ENCODE results near the gene GP1BB.

The GP1BB gene

DNA sequence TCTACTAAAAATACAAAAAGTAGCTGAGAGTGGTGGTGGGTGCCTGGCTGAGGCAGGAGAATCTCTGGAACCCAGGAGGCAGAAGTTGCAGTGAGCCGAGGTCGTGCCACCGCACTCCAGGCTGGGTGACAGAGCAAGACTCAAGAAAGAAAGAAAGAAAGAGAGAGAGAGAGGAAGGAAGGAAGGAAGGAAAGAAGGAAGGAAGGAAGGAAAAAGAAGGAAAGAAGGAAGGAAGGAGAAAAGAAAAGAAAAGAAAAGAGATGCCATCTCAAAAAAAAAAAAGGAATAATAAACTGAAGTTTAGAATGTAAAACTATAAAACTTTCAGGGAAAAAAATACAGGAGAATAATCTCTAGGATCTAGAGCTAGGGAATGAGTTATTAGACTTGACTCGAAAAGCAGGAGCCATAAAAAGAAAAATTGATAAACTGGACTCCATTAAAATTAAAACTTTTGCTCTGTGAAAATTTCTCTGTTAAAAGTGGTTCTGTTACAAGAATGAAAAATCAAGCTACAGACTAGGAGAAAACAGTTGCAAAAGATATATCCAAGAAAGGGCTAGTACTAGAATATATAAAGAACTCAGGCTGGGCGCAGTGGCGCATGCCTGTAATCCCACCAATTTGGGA is 22.4 kb upstream of the GP1BB start:
- Histone ChIP-seq H3K9ac (ENCODE audit: low read depth, low read length, poor library complexity, severe bottlenecking) (no peak overlapping the region), H3K9me2 (replicated peaks; ENCODE audit: low read depth, low read length) (no peaks in the 10 kb centered on the region), H3K4me2 (ENCODE audit: low read depth, low read length, poor library complexity, severe bottlenecking) (no peak overlapping the region), H3K79me2 (ENCODE audit: insufficient read depth, low read length) (no peaks in the 10 kb centered on the region), H3K4me1 (ENCODE audit: insufficient read depth, low read length, poor library complexity, severe bottlenecking) (no peaks in the 10 kb centered on the region), H2AFZ (ENCODE audit: low read length) (no peak overlapping the region), H3K27me3 (ENCODE audit: insufficient read depth, low read length, poor library complexity, severe bottlenecking) (no peaks in the 10 kb centered on the region), H4K20me1 (ENCODE audit: insufficient read depth, low read length, poor library complexity, severe bottlenecking) (no peaks in the 10 kb centered on the region), H3F3A (ENCODE audit: low read depth) (no peaks in the 10 kb centered on the region), H3K9me3 (ENCODE audit: insufficient read depth, low read depth, low read length) (no peaks in the 10 kb centered on the region), H3K36me3 (ENCODE audit: insufficient read depth, low read length) (no peaks in the 10 kb centered on the region), H3K4me3 (ENCODE audit: low read length, poor library complexity, severe bottlenecking) (no peak overlapping the region)
- TF ChIP-seq, protein P1, sequence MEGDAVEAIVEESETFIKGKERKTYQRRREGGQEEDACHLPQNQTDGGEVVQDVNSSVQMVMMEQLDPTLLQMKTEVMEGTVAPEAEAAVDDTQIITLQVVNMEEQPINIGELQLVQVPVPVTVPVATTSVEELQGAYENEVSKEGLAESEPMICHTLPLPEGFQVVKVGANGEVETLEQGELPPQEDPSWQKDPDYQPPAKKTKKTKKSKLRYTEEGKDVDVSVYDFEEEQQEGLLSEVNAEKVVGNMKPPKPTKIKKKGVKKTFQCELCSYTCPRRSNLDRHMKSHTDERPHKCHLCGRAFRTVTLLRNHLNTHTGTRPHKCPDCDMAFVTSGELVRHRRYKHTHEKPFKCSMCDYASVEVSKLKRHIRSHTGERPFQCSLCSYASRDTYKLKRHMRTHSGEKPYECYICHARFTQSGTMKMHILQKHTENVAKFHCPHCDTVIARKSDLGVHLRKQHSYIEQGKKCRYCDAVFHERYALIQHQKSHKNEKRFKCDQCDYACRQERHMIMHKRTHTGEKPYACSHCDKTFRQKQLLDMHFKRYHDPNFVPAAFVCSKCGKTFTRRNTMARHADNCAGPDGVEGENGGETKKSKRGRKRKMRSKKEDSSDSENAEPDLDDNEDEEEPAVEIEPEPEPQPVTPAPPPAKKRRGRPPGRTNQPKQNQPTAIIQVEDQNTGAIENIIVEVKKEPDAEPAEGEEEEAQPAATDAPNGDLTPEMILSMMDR (conservative IDR thresholded peaks at IDR 0.05; ENCODE audit: low read length), result no peak
- no peak for TF ChIP-seq EZH2phosphoT487 (IDR thresholded peaks at IDR 0.05; ENCODE audit: borderline replicate concordance)

DNA sequence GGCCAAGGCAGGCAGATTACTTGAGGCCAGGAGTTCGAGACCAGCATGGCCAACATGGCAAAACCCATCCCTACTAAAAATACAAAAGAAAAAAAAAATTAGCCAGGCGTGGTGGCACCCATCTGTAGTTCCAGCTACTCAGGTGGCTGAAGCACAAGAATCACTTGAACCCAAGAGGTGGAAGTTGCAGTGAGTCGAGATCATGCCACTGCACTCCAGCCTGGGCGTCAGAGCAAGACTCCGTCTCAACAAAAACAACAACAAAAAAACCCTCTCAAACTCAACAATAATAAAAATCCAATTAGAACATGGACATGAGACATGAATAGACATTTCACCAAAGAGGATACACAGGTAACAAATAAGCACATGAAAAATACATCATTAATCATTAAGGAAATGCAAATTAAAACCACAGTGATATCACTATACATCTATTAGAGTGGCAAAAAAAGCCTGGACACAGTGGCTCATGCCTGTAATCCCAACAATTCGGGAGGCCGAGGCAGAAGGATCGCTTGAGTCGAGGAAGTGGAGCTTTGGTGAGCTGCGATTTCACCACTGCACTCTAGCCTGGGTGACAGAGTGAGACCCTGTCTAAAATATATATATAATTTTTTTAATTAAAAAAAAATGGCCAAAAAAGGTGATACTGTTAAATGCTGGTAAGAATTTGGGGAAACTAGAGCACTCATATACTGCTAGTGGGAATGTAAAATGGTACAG is 21.8 kb upstream of the GP1BB start:
- Histone ChIP-seq H3K9me3 (ENCODE audit: insufficient read depth, low read depth, low read length) (no peaks in the 10 kb centered on the region), H3K79me2 (ENCODE audit: insufficient read depth, low read length) (no peaks in the 10 kb centered on the region), H4K20me1 (ENCODE audit: insufficient read depth, low read length, poor library complexity, severe bottlenecking) (no peaks in the 10 kb centered on the region), H3K9me2 (replicated peaks; ENCODE audit: low read depth, low read length) (no peaks in the 10 kb centered on the region), H3K4me3 (ENCODE audit: low read length, poor library complexity, severe bottlenecking) (no peak overlapping the region), H3F3A (ENCODE audit: low read depth) (no peaks in the 10 kb centered on the region), H2AFZ (ENCODE audit: low read length) (no peak overlapping the region), H3K4me2 (ENCODE audit: low read depth, low read length, poor library complexity, severe bottlenecking) (no peak overlapping the region), H3K36me3 (ENCODE audit: insufficient read depth, low read length) (no peaks in the 10 kb centered on the region), H3K27me3 (ENCODE audit: insufficient read depth, low read length, poor library complexity, severe bottlenecking) (no peaks in the 10 kb centered on the region), H3K4me1 (ENCODE audit: insufficient read depth, low read length, poor library complexity, severe bottlenecking) (no peaks in the 10 kb centered on the region), H3K9ac (ENCODE audit: low read depth, low read length, poor library complexity, severe bottlenecking) (no peak overlapping the region)
- TF ChIP-seq EZH2phosphoT487 (IDR thresholded peaks at IDR 0.05; ENCODE audit: borderline replicate concordance), result no peak
- TF ChIP-seq, protein P1 (conservative IDR thresholded peaks at IDR 0.05; ENCODE audit: low read length), result no peak

DNA sequence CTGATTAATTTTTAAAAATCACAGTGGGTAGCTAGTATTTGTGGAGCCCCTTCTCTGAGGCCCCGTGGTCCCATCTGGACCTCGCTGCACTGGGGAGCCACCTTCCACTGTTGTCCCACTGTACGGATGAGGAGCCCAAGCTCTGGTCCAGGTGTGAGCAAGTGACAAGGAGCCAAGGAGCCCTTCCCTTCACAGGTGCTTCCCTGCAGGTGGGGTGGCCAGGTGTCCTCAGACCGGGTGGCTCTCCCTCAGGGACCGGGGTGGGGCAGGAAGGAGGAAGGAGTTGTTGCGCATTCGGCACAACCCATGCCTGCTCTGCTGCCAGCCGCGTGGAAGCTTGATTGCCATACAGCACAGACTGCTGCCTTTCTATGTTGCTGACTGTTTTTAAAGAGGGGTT is 19.5 kb upstream of the GP1BB start:
- no peaks in the 10 kb centered on the region for H3K27me3 ChIP-seq (ENCODE audit: insufficient read depth, low read length, poor library complexity, severe bottlenecking)
- H3K4me3 ChIP-seq (ENCODE audit: low read length, poor library complexity, severe bottlenecking), result no peak overlapping the region
- TF ChIP-seq EZH2phosphoT487 (IDR thresholded peaks at IDR 0.05; ENCODE audit: borderline replicate concordance), result no peak
- TF ChIP-seq, protein P1 (conservative IDR thresholded peaks at IDR 0.05; ENCODE audit: low read length), result no peak
- H3K9me3 ChIP-seq (ENCODE audit: insufficient read depth, low read depth, low read length), result no peaks in the 10 kb centered on the region
- no peaks in the 10 kb centered on the region for H4K20me1 ChIP-seq (ENCODE audit: insufficient read depth, low read length, poor library complexity, severe bottlenecking)
- H3K9me2 ChIP-seq (replicated peaks; ENCODE audit: low read depth, low read length), result no peaks in the 10 kb centered on the region
- no peaks in the 10 kb centered on the region for H3K79me2 ChIP-seq (ENCODE audit: insufficient read depth, low read length)
- no peak overlapping the region for H3K9ac ChIP-seq (ENCODE audit: low read depth, low read length, poor library complexity, severe bottlenecking)
- no peak overlapping the region for H3K4me2 ChIP-seq (ENCODE audit: low read depth, low read length, poor library complexity, severe bottlenecking)
- no peaks in the 10 kb centered on the region for H3K36me3 ChIP-seq (ENCODE audit: insufficient read depth, low read length)
- no peaks in the 10 kb centered on the region for H3F3A ChIP-seq (ENCODE audit: low read depth)
- H2AFZ ChIP-seq (ENCODE audit: low read length), result no peak overlapping the region
- H3K4me1 ChIP-seq (ENCODE audit: insufficient read depth, low read length, poor library complexity, severe bottlenecking), result no peaks in the 10 kb centered on the region
